ENCODE results near the gene ZER1. TPM values are rescaled to one million over a fixed set of nuclear protein-coding genes. Genes with fewer than 3 reads are reported as not detected.

Gene ZER1
- total RNA-seq, 1 donor from 2014 or later = 11.5 TPM

DNA sequence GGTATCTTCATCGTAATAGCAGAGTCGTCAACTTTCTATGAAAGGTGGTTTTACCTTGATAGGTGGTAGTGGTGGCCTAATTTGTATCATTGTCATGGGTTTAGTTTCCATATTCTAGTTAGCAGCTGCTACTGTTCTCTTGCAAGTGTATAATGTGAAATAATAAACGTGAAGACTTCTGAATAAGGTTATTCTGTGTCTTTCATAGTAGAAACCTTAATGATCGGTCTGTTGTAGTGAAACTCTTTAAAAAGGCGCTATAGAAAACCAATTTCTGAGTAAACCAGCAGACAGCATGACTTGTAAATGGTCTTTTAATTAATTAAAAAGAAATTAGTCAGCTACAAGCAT lies 81.1 kb downstream of the ZER1 start:
- TF ChIP-seq, protein P1, sequence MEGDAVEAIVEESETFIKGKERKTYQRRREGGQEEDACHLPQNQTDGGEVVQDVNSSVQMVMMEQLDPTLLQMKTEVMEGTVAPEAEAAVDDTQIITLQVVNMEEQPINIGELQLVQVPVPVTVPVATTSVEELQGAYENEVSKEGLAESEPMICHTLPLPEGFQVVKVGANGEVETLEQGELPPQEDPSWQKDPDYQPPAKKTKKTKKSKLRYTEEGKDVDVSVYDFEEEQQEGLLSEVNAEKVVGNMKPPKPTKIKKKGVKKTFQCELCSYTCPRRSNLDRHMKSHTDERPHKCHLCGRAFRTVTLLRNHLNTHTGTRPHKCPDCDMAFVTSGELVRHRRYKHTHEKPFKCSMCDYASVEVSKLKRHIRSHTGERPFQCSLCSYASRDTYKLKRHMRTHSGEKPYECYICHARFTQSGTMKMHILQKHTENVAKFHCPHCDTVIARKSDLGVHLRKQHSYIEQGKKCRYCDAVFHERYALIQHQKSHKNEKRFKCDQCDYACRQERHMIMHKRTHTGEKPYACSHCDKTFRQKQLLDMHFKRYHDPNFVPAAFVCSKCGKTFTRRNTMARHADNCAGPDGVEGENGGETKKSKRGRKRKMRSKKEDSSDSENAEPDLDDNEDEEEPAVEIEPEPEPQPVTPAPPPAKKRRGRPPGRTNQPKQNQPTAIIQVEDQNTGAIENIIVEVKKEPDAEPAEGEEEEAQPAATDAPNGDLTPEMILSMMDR (conservative IDR thresholded peaks at IDR 0.05; ENCODE audit: low read depth, low read length) = no peak
- peak overlapping the region; percentile 80 for H3K4me3 ChIP-seq (ENCODE audit: low read depth, low read length)
- no peak for DNase-seq (ENCODE audit: low read depth)

DNA sequence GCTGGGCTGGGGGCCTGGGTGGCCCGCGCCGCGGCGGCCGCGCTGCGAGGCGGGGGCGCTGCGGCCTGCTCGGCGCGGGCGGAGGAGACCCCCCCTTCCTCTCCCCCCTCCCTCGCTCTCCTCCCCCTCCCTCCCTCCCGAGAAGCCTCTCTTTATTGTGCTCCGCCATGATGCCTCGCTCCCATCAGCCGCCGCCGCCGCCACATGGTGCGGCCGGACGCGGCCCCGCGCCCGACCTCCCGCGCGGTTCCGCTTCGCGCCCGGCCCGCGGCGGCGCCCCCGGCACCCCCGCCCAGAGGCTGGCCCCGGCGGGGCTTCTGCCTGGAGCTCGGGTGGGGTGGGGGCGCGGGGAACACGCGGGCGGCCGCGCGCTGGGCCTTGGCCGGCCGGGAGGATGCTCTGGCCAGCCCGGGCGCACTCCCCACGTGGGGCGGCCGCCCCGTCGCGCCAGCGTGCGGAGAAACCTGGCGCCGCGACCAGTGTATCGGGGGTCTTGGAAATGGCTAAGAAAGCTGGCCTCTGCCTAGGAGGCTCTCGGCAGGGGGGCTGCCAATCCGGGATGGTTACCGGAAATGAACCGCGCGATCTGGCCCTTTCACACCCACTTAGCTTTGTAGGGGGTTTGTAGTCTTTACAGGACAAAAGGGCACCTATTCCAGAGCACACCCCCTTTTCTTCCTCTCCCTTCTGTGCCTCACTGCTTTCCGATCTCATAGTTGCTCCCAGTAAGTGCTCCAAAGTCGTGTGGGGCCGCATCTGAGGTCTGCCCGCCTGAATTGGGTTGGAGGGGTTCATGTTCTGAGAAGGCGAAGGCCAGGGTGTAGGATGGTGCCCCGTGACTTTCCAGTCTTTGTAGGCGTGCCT lies 81.7 kb downstream of the ZER1 start:
- no peak for DNase-seq (ENCODE audit: low read depth)
- H3K4me3 ChIP-seq (ENCODE audit: low read depth, low read length) = peak overlapping the region; percentile 80
- TF ChIP-seq, protein P1 (conservative IDR thresholded peaks at IDR 0.05; ENCODE audit: low read depth, low read length) = no peak

DNA sequence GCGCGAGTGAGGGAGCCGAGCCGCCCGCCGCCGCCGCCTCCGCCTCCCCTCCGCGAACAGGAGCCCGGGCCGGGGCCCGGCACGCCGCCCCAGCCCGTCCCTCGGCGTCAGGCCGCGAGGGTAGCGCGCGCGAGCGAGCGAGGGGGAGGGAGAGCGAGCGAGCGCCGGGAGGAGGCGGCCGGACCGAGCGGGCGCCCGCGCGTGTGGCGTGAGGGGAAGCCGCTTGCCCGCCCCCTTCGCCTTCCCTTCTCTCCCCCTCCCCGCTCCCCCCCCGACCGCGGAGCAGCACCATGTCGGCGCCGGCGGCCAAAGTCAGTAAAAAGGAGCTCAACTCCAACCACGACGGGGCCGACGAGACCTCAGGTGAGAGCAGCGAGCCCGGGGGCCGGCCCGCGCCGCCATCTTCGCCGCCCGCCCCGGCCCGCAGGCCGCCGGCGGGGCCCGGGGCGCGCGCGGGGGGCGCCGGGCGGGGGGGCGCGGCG lies 82.4 kb downstream of the ZER1 start:
- no peak for DNase-seq (ENCODE audit: low read depth)
- TF ChIP-seq, protein P1 (conservative IDR thresholded peaks at IDR 0.05; ENCODE audit: low read depth, low read length) = no peak
- H3K4me3 ChIP-seq (ENCODE audit: low read depth, low read length) = peak overlapping the region; percentile 80

DNA sequence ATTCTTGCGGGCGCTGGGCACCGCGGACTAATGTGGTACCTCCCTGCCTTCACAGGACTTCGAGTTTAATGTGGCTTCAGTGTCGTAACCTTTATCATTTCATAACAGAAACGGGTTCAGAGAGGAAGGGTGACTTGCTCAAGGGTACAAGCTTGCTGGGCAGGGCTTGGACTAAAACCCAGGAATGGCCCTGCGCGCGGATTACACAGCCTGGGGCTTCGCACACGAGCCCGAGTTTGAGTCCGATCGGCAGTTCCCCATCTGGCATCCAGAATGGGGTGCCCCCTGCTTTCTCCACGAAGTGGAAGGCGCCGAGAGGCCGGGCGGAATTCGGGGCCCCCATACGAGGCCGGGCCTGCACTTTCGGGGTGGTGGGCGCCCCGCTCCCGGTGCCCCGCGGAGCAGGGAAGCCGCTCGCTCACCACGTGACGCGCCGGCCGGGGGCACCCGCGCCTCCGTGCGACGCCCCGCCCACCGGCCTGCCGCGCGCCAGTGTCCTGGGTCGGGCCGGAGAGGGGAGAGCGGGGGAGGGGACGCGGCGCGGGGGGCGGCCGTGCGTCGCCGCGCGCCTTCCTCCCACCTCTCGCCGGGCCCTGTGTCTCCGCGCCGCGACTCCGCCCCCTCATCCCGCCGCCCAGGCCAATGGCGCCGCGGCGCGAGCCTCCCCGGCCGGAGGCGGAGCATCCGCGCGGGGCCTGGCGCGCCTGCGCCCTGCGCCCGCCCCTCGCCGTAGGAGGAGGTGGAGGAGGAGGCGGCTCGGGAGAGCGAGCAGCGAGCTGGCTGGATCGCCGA lies 83.0 kb downstream of the ZER1 start, which contains the start of gene SET:
Gene SET, plus strand, starts transcription at position 722 of the 792 bp plus-strand sequence. CDS start 361 bp downstream, outside the sequence.
- DNase-seq (ENCODE audit: low read depth) = no peak
- H3K4me3 ChIP-seq (ENCODE audit: low read depth, low read length) = peak within 1 kb of the TSS; percentile 80
- TF ChIP-seq, protein P1 (conservative IDR thresholded peaks at IDR 0.05; ENCODE audit: low read depth, low read length) = no peak

DNA sequence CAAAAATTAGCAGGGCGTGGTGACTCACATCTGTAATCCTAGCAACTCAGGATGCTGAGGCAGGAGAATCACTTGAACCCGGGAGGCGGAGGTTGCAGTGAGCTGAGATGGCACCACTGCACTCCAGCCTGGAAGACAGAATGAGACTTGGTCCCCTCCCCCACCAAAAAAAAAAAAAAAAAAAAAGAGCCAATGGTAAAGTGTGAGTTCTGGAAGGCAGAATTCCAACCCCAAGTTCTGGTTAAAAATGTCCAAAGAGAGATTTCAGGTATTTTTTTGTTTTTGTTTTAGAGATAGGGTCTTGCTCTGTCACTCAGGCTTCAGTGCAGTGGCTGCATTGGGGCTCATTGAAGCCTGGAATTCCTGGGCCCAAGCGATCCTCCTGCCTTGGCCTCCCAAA lies 84.3 kb downstream of the ZER1 start:
- no peak overlapping the region for H3K4me3 ChIP-seq (ENCODE audit: low read depth, low read length)
- TF ChIP-seq, protein P1 (conservative IDR thresholded peaks at IDR 0.05; ENCODE audit: low read depth, low read length) = no peak
- no peak for DNase-seq (ENCODE audit: low read depth)

DNA sequence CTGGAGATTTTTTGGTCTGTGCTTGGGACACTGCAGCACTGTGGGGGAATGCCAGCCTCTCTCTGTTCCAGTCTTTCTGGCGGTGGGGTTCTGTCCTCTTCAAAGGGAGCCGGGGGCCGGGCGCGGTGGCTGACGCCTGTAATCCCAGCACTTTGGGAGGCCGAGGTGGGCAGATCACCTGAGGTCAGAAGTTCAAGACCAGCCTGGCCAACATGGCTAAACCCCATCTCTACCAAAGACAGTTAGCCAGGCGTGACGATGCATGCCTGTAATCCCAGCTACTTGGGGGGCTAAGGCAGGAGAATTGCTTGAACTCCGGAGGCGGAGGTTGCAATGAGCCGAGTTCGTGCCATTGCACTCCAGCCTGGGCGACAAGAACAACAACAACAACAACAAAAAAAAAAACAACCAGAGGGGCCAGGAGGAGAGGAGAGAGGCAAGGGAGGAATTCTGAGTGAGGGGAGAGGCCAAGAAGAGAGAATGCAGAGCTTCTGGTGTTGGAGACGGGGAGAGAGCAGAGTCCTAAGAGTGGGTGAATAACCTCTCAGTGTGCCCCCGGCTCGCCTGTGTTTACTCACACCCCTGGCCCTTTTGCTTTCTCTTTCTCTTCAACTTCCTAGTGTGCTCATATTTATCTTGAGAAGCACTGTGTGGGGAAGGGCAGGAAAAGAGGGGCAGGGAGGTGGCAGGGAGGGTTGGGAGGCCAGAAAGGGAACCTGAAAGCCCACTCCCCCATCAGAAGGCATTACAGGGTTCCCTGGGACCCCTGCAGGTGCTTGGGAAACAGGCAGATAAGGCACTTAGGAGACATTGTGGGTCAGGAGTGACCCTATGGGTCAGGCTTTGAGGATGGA lies 85.9 kb downstream of the ZER1 start:
- no peak for DNase-seq (ENCODE audit: low read depth)
- TF ChIP-seq, protein P1 (conservative IDR thresholded peaks at IDR 0.05; ENCODE audit: low read depth, low read length) = no peak
- peak overlapping the region; percentile 95 for H3K4me3 ChIP-seq (ENCODE audit: low read depth, low read length)

Data from epithelial cell of proximal tubule (primary cell).